ENCODE measurements around the gene CAPN3. TPM values are rescaled to one million over a fixed set of nuclear protein-coding genes. Genes with fewer than 3 reads are reported as not detected.

Gene CAPN3
- total RNA-seq, 1 donor from 2014 or later = 4.5 TPM

- no peak for ATAC-seq
Observed at GRCh38 chr15:42457445-42458442, 98.4 kb downstream of the CAPN3 start.

- ATAC-seq = no peak
Observed at GRCh38 chr15:42461261-42461660, 102.0 kb downstream of the CAPN3 start.

Other genes starting within 250 kb of the CAPN3 start
- gene PLA2G4F, start 202.9 kb upstream of the CAPN3 start, total RNA-seq = 34.9 TPM
- gene VPS39, start 151.2 kb upstream of the CAPN3 start, total RNA-seq = 29.0 TPM
- 30.0 TPM for gene GANC, start 86.3 kb upstream of the CAPN3 start, total RNA-seq
- 60.1 TPM for gene TMEM87A, start 86.1 kb upstream of the CAPN3 start, total RNA-seq
- gene ZNF106, start 131.6 kb downstream of the CAPN3 start, total RNA-seq = 23.0 TPM
- gene SNAP23, start 136.1 kb downstream of the CAPN3 start, total RNA-seq = 34.4 TPM
- 11.6 TPM for gene LRRC57, start 189.3 kb downstream of the CAPN3 start, total RNA-seq
- gene HAUS2, start 189.3 kb downstream of the CAPN3 start, total RNA-seq = 13.1 TPM
- 1.2 TPM for gene STARD9, start 216.1 kb downstream of the CAPN3 start, total RNA-seq

Measured in esophagus mucosa (tissue), 1 donor.